Measurements from ENCODE around the gene PDLIM7.

Gene PDLIM7

GRCh38 chr5:177445052-177445916, 52.1 kb downstream of the PDLIM7 start:
- Mint-ChIP-seq H3K4me3 (peak overlapping the region; percentile 80), H3K36me3 (peaks cover 13% of the 10 kb centered on the region), H3K9me3 (no peaks in the 10 kb centered on the region), H3K27ac (peak overlapping the region; percentile 46), H3K27me3 (no peaks in the 10 kb centered on the region), H3K4me1 (peaks cover 48% of the 10 kb centered on the region)
- no peak for ATAC-seq

DNA sequence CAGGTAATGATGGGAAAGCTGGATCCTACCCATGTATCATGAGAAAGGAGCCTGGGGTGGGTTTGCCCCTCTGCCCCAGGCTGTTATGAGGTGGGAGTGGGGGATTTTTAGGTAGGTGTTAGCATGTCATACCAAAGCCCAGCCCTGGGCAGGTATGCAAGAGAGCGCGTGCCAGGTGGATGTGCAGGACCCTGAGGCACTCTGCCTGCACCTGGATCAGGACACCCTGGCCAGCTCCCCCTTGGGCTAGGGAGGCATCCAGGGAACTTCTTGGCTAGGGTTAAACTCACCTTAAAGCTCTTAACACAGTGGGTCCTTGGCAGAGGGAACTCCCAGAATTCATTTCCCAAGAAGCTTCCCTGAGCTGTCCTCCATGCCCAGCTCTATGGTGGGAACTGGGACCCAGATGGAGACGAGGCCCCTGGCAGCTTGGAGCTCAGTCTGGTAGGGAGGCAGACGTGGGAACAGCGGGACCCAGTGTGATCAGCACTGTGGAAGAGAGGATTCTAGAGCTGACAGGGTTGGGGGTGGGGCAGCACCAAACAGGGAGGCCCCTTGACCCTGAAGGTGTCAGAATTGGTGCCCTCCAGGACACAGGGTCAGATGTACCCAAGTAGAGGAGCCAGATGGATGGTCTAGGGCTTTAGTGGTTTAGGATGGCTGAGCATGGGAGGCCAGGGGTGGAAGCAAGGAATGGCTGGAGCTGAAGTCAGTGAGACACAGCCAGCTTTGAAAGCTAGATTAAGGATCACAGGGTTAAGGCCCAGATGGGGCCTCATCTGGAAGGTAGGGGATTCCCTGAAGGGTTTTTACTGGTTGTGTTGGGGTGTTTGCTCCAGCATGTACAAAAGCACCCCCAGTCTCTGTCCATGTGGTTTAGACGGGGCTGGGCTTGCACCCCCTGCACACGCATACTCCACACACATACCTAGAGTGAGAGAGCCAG, 53.0 kb downstream of the PDLIM7 start:
- H3K36me3 Mint-ChIP-seq = peaks cover 22% of the 10 kb centered on the region
- no peaks in the 10 kb centered on the region for H3K27me3 Mint-ChIP-seq
- H3K27ac Mint-ChIP-seq = peak overlapping the region; percentile 46
- no peak for ATAC-seq
- no peak overlapping the region for H3K4me3 Mint-ChIP-seq
- H3K4me1 Mint-ChIP-seq = peaks cover 46% of the 10 kb centered on the region
- H3K9me3 Mint-ChIP-seq = no peaks in the 10 kb centered on the region

GRCh38 chr5:177443144-177443983, 54.0 kb downstream of the PDLIM7 start:
- Mint-ChIP-seq H3K9me3 (no peaks in the 10 kb centered on the region), H3K4me3 (no peak overlapping the region), H3K27ac (peak overlapping the region; percentile 46), H3K36me3 (peaks cover 29% of the 10 kb centered on the region), H3K4me1 (peaks cover 37% of the 10 kb centered on the region), H3K27me3 (no peaks in the 10 kb centered on the region)
- ATAC-seq = no peak

GRCh38 chr5:177442066-177442826, 55.2 kb downstream of the PDLIM7 start:
- peaks cover 33% of the 10 kb centered on the region for H3K4me1 Mint-ChIP-seq
- H3K9me3 Mint-ChIP-seq = no peaks in the 10 kb centered on the region
- H3K27me3 Mint-ChIP-seq = no peaks in the 10 kb centered on the region
- no peak overlapping the region for H3K4me3 Mint-ChIP-seq
- ATAC-seq = no peak
- no peak overlapping the region for H3K27ac Mint-ChIP-seq
- H3K36me3 Mint-ChIP-seq = peaks cover 40% of the 10 kb centered on the region

DNA sequence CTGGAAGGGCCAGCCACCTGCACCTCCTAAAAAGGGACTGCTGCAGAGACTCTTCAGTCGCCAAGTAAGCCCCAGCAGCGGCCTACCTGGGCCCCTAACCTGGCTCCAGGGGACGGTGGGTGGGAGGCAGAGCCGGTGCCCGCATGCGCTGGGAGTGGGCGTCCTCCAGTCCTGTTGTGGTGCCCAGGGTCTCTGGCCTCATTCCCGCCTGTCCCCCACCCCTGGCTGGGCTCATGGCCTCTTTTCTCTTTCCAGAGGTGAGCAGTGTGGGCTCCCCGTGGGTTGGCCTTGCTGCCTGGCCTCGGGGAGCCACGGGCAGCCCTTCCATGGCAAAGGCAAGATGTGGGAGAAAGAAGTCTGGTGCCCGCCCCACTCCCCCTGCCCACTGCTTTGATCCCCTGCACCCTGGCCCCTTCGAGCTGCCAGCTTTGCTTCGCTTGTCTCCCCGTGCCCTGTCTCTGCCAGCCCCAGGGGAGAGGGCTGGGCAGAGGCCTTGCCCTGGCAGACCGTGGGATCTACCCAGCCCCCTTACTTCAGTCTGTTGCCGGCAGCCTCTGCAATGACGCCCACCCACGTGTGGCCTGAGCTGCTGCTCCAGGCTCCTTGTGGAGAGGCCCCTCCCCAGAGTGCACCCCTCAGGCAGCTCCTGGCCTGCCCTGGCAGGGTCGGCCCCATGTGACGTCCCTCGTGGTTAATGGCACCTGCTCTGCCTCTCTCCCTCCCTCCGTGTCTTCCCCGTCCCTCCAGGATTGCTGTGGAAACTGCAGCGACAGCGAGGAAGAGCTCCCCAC, 56.2 kb downstream of the PDLIM7 start:
- Mint-ChIP-seq H3K27me3 (no peaks in the 10 kb centered on the region), H3K4me3 (no peak overlapping the region), H3K27ac (peak overlapping the region; percentile 40), H3K36me3 (peaks cover 51% of the 10 kb centered on the region), H3K9me3 (no peaks in the 10 kb centered on the region), H3K4me1 (peaks cover 40% of the 10 kb centered on the region)
- no peak for ATAC-seq

DNA sequence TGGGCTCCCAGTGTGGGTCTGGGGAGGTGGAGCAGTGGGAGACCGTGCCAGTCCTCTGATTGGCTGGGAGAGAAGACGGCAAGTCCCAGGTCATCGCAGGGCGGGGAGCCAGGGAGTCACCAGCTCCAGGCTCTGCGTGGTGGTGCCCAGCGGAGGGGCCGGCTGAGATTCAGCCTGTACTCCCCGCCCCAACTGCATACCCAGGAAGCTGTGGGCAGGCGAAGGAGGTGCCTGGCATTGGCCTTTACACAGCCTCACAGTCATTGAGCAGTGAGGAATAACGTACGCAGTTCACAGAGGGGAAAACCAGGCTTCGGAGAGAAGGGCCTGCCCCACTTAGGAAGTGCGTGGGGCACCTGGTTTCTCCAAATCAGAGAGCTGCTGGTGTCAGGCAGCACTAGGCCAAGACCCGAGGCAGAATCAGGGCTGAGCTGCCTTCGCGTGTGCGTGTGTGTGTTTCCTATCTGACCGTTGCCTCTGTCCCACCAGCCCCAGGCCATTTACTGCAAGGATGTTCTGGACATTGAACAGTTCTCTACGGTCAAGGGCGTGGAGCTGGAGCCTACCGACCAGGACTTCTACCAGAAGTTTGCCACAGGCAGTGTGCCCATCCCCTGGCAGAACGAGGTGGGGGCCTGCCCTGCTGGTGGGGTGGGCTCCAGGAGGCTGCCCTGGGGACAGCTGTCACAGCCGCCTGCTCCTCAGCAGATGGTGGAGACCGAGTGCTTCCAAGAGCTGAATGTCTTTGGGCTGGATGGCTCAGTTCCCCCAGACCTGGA, 57.0 kb downstream of the PDLIM7 start:
- Mint-ChIP-seq H3K27ac (peak overlapping the region; percentile 56), H3K4me1 (peaks cover 32% of the 10 kb centered on the region), H3K36me3 (peaks cover 57% of the 10 kb centered on the region), H3K27me3 (no peaks in the 10 kb centered on the region), H3K9me3 (no peaks in the 10 kb centered on the region), H3K4me3 (no peak overlapping the region)
- ATAC-seq = no peak

DNA sequence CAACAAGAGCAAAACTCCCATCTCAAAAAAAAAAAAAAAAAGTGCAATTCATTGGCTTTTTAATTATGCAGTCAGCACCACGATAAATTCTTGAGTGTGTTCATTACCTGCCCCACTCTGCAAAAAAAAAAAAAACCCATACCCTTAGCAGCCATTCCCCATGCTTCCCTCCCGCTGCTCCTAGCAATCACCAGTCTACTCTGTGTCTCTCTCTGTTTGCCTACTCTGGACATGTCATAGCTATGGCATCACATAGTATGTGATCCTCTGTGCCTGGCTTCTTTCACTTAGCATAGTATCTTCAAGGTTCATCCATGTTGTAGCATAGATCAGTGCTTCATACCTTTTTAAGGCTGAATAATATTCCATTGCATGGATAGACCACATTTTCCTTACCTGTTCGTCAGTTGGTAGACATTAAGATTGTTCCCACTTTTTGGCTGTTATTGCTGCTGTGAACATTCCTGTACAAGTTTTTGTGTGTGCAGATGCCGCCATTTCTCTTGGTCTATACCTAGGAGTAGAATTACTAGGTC, 57.8 kb downstream of the PDLIM7 start:
- no peak for ATAC-seq
- no peaks in the 10 kb centered on the region for H3K9me3 Mint-ChIP-seq
- no peaks in the 10 kb centered on the region for H3K27me3 Mint-ChIP-seq
- peaks cover 57% of the 10 kb centered on the region for H3K36me3 Mint-ChIP-seq
- peaks cover 24% of the 10 kb centered on the region for H3K4me1 Mint-ChIP-seq
- H3K27ac Mint-ChIP-seq = peak overlapping the region; percentile 56
- H3K4me3 Mint-ChIP-seq = no peak overlapping the region

DNA sequence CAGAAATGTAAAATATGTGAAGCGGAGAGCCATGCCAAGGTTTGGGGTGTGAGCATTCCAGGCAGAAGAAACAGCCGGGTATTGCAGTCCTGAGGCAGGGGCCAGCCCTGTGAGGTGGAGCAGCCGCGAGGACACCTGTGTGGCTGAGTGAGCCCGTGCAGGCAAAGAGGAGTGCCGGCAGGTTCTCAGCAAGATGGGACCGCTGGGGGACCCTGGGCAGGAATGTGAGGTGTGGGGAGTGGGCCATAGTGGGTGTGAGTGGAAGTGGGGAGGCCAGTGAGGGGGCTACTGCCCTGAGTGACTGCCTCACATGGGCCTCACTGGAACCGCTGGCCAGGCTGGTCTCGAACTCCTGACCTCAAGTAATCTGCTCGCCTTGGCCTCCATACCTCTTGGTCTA, 58.9 kb downstream of the PDLIM7 start:
- ATAC-seq = no peak
- H3K9me3 Mint-ChIP-seq = no peaks in the 10 kb centered on the region
- H3K36me3 Mint-ChIP-seq = peaks cover 59% of the 10 kb centered on the region
- no peak overlapping the region for H3K27ac Mint-ChIP-seq
- no peak overlapping the region for H3K4me3 Mint-ChIP-seq
- peaks cover 14% of the 10 kb centered on the region for H3K4me1 Mint-ChIP-seq
- no peaks in the 10 kb centered on the region for H3K27me3 Mint-ChIP-seq

- ATAC-seq = no peak
- peaks cover 23% of the 10 kb centered on the region for H3K4me1 Mint-ChIP-seq
- no peaks in the 10 kb centered on the region for H3K27me3 Mint-ChIP-seq
- H3K9me3 Mint-ChIP-seq = no peaks in the 10 kb centered on the region
- peak overlapping the region; percentile 72 for H3K27ac Mint-ChIP-seq
- H3K4me3 Mint-ChIP-seq = no peak overlapping the region
- peaks cover 66% of the 10 kb centered on the region for H3K36me3 Mint-ChIP-seq
These were observed 59.8 kb downstream of the PDLIM7 start for GRCh38 chr5:177437623-177438022.

DNA sequence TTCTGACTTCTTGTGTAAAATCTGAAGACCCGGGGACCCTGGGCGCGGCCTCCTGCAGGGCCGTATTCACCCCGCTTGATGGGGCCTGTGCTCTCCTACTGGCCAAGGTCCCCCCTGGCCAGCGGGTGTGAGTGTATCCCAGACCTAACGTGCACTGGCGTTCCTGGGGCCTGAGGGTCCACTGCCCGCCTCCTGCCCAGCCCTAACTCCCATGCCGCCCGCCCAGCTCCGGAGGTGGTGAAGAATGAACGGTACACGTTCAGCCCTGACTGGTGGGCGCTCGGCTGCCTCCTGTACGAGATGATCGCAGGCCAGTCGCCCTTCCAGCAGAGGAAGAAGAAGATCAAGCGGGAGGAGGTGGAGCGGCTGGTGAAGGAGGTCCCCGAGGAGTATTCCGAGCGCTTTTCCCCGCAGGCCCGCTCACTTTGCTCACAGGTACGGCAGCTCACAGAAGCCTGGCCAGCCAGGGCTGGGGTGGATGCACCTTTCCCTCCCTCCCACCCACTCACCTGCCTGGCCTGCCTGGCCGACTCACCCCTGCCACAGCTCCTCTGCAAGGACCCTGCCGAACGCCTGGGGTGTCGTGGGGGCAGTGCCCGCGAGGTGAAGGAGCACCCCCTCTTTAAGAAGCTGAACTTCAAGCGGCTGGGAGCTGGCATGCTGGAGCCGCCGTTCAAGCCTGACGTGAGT, 61.4 kb downstream of the PDLIM7 start:
- H3K36me3 Mint-ChIP-seq = peaks cover 60% of the 10 kb centered on the region
- H3K27ac Mint-ChIP-seq = no peak overlapping the region
- H3K27me3 Mint-ChIP-seq = no peaks in the 10 kb centered on the region
- H3K4me1 Mint-ChIP-seq = peaks cover 38% of the 10 kb centered on the region
- ATAC-seq = no peak
- H3K9me3 Mint-ChIP-seq = no peaks in the 10 kb centered on the region
- H3K4me3 Mint-ChIP-seq = no peak overlapping the region

- no peak overlapping the region for H3K27ac Mint-ChIP-seq
- H3K9me3 Mint-ChIP-seq = no peaks in the 10 kb centered on the region
- ATAC-seq = no peak
- no peak overlapping the region for H3K4me3 Mint-ChIP-seq
- H3K4me1 Mint-ChIP-seq = peaks cover 47% of the 10 kb centered on the region
- peaks cover 63% of the 10 kb centered on the region for H3K36me3 Mint-ChIP-seq
- no peaks in the 10 kb centered on the region for H3K27me3 Mint-ChIP-seq
These were observed 62.3 kb downstream of the PDLIM7 start for GRCh38 chr5:177434942-177435738.

GRCh38 chr5:177434437-177434836, 63.0 kb downstream of the PDLIM7 start:
- Mint-ChIP-seq H3K36me3 (peaks cover 56% of the 10 kb centered on the region), H3K27ac (no peak overlapping the region), H3K4me1 (peaks cover 54% of the 10 kb centered on the region), H3K27me3 (no peaks in the 10 kb centered on the region), H3K4me3 (no peak overlapping the region), H3K9me3 (no peaks in the 10 kb centered on the region)
- no peak for ATAC-seq
